WI38 (cell line): ENCODE results near the gene TMEM150B.
A peak's percentile ranks its signal among the peaks of the same experiment; 100 is the strongest.

Source experiments
- H3K4me3 ChIP-seq: 2 replicates; pipeline ENCODE4 v1.5.1; 2011; ENCODE audit warnings: low read depth, mild to moderate bottlenecking, control low read depth, low read length
- TF ChIP-seq, protein P1 (sequence below): IDR thresholded peaks from 2 replicates; pipeline ENCODE4 v1.5.1; 2012; ENCODE audit warnings: low read depth, mild to moderate bottlenecking, control low read depth, low read length

Gene TMEM150B

GRCh38 chr19:55368701-55369563, 43.8 kb upstream of the TMEM150B start:
- H3K4me3 ChIP-seq: peak overlapping the region; percentile 86

DNA sequence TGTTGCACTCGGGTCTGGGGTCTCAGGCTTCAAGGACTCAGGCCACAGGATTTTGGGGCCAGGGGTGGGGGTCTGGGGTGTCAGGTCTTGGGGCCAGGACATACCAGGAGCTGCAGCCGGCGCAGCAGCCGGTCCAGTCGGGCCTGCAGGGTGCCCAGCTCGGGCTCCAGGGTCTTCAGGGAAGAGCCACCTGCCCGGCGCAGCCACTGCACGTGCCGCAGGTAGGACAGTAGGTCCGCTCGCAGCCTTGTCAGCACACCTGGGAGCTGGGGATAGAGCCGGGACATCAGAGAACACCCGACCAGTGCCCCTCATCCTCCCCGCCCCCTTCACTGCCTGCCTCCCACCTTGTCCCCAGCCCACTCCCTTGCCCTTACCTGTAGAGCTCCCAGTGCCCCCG, 43.0 kb upstream of the TMEM150B start:
- TF ChIP-seq, protein P1, sequence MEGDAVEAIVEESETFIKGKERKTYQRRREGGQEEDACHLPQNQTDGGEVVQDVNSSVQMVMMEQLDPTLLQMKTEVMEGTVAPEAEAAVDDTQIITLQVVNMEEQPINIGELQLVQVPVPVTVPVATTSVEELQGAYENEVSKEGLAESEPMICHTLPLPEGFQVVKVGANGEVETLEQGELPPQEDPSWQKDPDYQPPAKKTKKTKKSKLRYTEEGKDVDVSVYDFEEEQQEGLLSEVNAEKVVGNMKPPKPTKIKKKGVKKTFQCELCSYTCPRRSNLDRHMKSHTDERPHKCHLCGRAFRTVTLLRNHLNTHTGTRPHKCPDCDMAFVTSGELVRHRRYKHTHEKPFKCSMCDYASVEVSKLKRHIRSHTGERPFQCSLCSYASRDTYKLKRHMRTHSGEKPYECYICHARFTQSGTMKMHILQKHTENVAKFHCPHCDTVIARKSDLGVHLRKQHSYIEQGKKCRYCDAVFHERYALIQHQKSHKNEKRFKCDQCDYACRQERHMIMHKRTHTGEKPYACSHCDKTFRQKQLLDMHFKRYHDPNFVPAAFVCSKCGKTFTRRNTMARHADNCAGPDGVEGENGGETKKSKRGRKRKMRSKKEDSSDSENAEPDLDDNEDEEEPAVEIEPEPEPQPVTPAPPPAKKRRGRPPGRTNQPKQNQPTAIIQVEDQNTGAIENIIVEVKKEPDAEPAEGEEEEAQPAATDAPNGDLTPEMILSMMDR: no peak
- H3K4me3 ChIP-seq: peak overlapping the region; percentile 86; the same call in 1 of the 2 replicates

More at GRCh38 chr19:55368701-55369563, 43.8 kb upstream of the TMEM150B start:
- TF ChIP-seq, protein P1: no peak

DNA sequence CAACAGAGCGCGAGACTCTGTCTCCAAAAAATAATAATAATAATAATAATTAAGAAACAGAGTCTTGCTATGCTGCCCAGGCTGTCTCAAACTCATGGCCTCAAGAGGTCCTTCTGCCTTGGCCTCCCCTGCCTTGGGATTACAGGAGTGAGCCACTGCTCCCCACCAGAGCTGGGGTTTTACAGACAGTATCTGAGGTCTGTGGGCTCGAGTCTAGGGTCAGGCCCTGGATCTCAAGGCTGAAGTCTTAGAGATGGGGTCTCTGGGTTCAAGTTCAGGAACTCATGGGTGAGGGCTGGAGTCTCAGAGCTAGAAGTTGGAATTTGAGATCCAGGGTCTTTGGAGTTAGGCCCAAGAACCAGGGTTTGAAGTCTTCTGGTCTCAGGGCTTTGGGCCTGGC, 41.6 kb upstream of the TMEM150B start:
- H3K4me3 ChIP-seq: no peak overlapping the region
- TF ChIP-seq, protein P1: no peak

DNA sequence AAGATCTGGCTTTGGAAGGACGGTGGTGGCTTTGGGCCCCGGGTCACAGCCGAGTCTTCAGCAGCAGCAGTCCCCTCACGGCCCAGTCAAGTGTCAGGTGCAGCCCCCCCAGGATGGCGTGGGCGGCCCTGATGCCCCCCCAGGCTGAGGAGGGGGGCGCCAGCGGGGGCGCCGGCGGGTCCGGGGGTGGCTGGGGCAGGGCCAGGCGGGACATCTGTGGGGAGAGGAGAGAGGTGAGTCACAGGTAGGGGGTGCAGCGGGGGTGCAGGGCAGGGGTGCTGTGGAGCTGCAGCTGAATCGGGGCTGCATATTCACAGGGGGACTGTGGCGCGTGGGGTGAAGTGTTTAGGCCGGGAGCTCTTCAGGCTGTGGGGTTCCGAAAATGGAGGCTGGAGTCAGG, 40.8 kb upstream of the TMEM150B start:
- H3K4me3 ChIP-seq: no peak overlapping the region
- TF ChIP-seq, protein P1: no peak

- TF ChIP-seq, protein P1: no peak
- no peak overlapping the region for H3K4me3 ChIP-seq
Observed at GRCh38 chr19:55365245-55365644, 40.1 kb upstream of the TMEM150B start.

- TF ChIP-seq, protein P1: no peak
- H3K4me3 ChIP-seq: no peak within 1 kb of the TSS
Observed at GRCh38 chr19:55362990-55363716, 38.0 kb upstream of the TMEM150B start, which contains the start of gene GARIN5B. Gene GARIN5B, minus strand, starts transcription at chr19:55363260. Its CDS starts 194 bp downstream, at chr19:55363066.
